HL-60 (cell line): ENCODE data around the gene MMP1.

Experiments
- CTCF ChIP-seq: IDR thresholded peaks from one replicate; pipeline ENCODE4 v1.5.1; 2011; ENCODE audit warnings: low read length, control low read depth, inconsistent platforms; ENCODE audit not compliant: insufficient read depth
- POLR2AphosphoS5 ChIP-seq: IDR thresholded peaks from 2 replicates; pipeline ENCODE4 v1.6.1; 2012; ENCODE audit warnings: low read depth
- SPI1 ChIP-seq: IDR thresholded peaks from 2 replicates; pipeline ENCODE4 v1.6.1; 2012; ENCODE audit warnings: low read depth, mild to moderate bottlenecking, borderline replicate concordance

- TF ChIP-seq CTCF (no peak), SPI1 (no peak), POLR2AphosphoS5 (no peak)
Observed at GRCh38 chr11:102836290-102836875, 38.4 kb upstream of the MMP1 start.
